GM12878 (cell line): ENCODE data around the gene DDC. TPM values are rescaled to one million over a fixed set of nuclear protein-coding genes. Genes with fewer than 3 reads are reported as not detected.

Source experiments
- ATAC-seq: fragments of 200-7000 bp; cut with Tn5 transposase; 3 replicates; pipeline ENCODE4 v1.9.1; 2020; ENCODE audit warnings: mild to moderate bottlenecking, moderate library complexity
- BruUV-seq: library from RNA; stranded (reverse); fragments of 400-500 nt; replicated peaks from 2 replicates; lab custom pipeline; 2021; lab: Mats Ljungman, UMichigan
- CTCF ChIA-PET: fragments of 300-600 bp; sonication (Branson Sonifier 250); formaldehyde crosslinking; extraction: SDS; loops from one replicate; lab custom pipeline; 2021; ENCODE audit warnings: inconsistent platforms; lab: Yijun Ruan, JAX
- POLR2A ChIA-PET: fragments of 350-600 bp; formaldehyde crosslinking; extraction: SDS; loops from one replicate; lab custom pipeline; 2021; ENCODE audit warnings: inconsistent platforms; lab: Charles Lee
- RAD21 ChIA-PET: fragments of 300-600 bp; sonication (Branson Sonifier 250); formaldehyde crosslinking; loops from one replicate; lab custom pipeline; 2023; ENCODE audit warnings: antibody characterized with exemption; ENCODE audit not compliant: unreplicated experiment; lab: Charles Lee
- SMC1A ChIA-PET: fragments of 300-600 bp; sonication (Branson Sonifier 250); formaldehyde crosslinking; loops from one replicate; lab custom pipeline; 2023; ENCODE audit not compliant: unreplicated experiment, uncharacterized antibody; lab: Charles Lee
- DNase-seq: peaks from one replicate; pipeline ENCODE4 v3.0.0-alpha.2; 2011; ENCODE audit warnings: low read depth, low spot score
- FAIRE-seq: peaks from 3 replicates; lab custom pipeline; 2011; peaks lifted over from hg19 to GRCh38; lab: Jason Lieb, UNC
- H2AFZ ChIP-seq: 2 replicates; pipeline ENCODE4 v1.6.0; 2011; ENCODE audit warnings: low read depth, low read length, control low read depth; ENCODE audit not compliant: control insufficient read depth
- H3K27ac ChIP-seq: 2 replicates; pipeline ENCODE4 v1.5.1; 2011; ENCODE audit warnings: control low read depth; ENCODE audit not compliant: control insufficient read depth, insufficient read depth
- H3K27me3 ChIP-seq, 2 experiments: replicated peaks in 1 of 2; 2 replicates each; pipeline versions ENCODE4 v1.6.0 to v1.6.1; 2011; ENCODE audit warnings: low read length in 1 of 2; ENCODE audit not compliant: control insufficient read depth in 2 of 2, insufficient read depth in 2 of 2
- H3K36me3 ChIP-seq, 2 experiments: 2 replicates each; pipeline ENCODE4 v1.5.1; 2011; ENCODE audit warnings: low read length in 1 of 2; ENCODE audit not compliant: control insufficient read depth in 2 of 2, insufficient read depth in 2 of 2
- H3K4me1 ChIP-seq: 2 replicates; pipeline ENCODE4 v1.6.1; 2011; ENCODE audit warnings: mild to moderate bottlenecking, low read length, moderate library complexity, mixed read lengths; ENCODE audit not compliant: control insufficient read depth, insufficient read depth
- H3K4me2 ChIP-seq: 2 replicates; pipeline ENCODE4 v1.6.0; 2011; ENCODE audit warnings: control low read depth; ENCODE audit not compliant: control insufficient read depth, insufficient read depth
- H3K4me3 ChIP-seq: fragments of 200-600 bp; sonication (generic); 2 replicates; pipeline ENCODE4 v1.5.1; 2016
- H3K79me2 ChIP-seq: 2 replicates; pipeline ENCODE4 v1.6.0; 2011; ENCODE audit warnings: low read length; ENCODE audit not compliant: control insufficient read depth, insufficient read depth
- H3K9ac ChIP-seq: 2 replicates; pipeline ENCODE4 v1.8.0; 2011; ENCODE audit warnings: low read length, control low read depth, mixed read lengths; ENCODE audit not compliant: control insufficient read depth, insufficient read depth
- H3K9me3 ChIP-seq: replicated peaks from 3 replicates; pipeline ENCODE4 v1.5.1; 2011; ENCODE audit warnings: mild to moderate bottlenecking, low read length; ENCODE audit not compliant: control insufficient read depth, insufficient read depth
- H4K20me1 ChIP-seq: 2 replicates; pipeline ENCODE4 v1.6.0; 2011; ENCODE audit not compliant: control insufficient read depth, insufficient read depth
- CEBPZ ChIP-seq: fragments of 150-350 bp; IDR thresholded peaks from 2 replicates; pipeline ENCODE4 v1.6.1; 2016; ENCODE audit warnings: low read depth, low read length
- EED ChIP-seq: sonication (generic); IDR thresholded peaks from 2 replicates; pipeline ENCODE4 v1.6.1; 2016; ENCODE audit warnings: antibody characterized with exemption, low read depth
- EGR1 ChIP-seq, 2 experiments: IDR thresholded peaks; 1 replicate in 1 of 2; 2 replicates in 1 of 2; pipeline ENCODE4 v1.6.1; 2011 to 2012; ENCODE audit warnings: low read depth in 2 of 2, low read length in 2 of 2, borderline replicate concordance in 1 of 2, mild to moderate bottlenecking in 1 of 2, moderate library complexity in 1 of 2
- GATAD2B ChIP-seq: fragments of 450-650 bp; conservative IDR thresholded peaks from 2 replicates; pipeline ENCODE4 v1.6.1; 2017; ENCODE audit warnings: low read depth, mild to moderate bottlenecking, moderate library complexity
- PAX8 ChIP-seq: fragments of 450-650 bp; IDR thresholded peaks from 2 replicates; pipeline ENCODE4 v1.6.1; 2017; ENCODE audit warnings: mild to moderate bottlenecking, moderate library complexity
- PKNOX1 ChIP-seq: fragments of 450-650 bp; IDR thresholded peaks from 2 replicates; pipeline ENCODE4 v1.6.1; 2016; ENCODE audit warnings: mild to moderate bottlenecking
- POLR2A ChIP-seq: IDR thresholded peaks from 2 replicates; pipeline ENCODE4 v1.6.1; 2011; ENCODE audit warnings: low read depth, mild to moderate bottlenecking, low read length
- POLR2AphosphoS5 ChIP-seq: IDR thresholded peaks from 2 replicates; pipeline ENCODE4 v1.6.1; 2011; ENCODE audit warnings: mild to moderate bottlenecking, low read length, inconsistent platforms
- SKIL ChIP-seq: fragments of 450-650 bp; IDR thresholded peaks from 2 replicates; pipeline ENCODE4 v1.6.1; 2017; ENCODE audit warnings: mild to moderate bottlenecking, low read depth, inconsistent platforms; ENCODE audit not compliant: poor library complexity, severe bottlenecking
- SMARCA5 ChIP-seq: fragments of 450-650 bp; IDR thresholded peaks from 2 replicates; pipeline ENCODE4 v1.6.1; 2017; ENCODE audit warnings: mild to moderate bottlenecking
- SREBF2 ChIP-seq: IDR thresholded peaks from 2 replicates; pipeline ENCODE4 v1.6.1; 2012; ENCODE audit warnings: mild to moderate bottlenecking, low read length
- WRNIP1 ChIP-seq: IDR thresholded peaks from 2 replicates; pipeline ENCODE4 v1.6.1; 2011; ENCODE audit warnings: low read depth, low read length, improper control_type of control experiment, borderline replicate concordance
- YBX1 ChIP-seq: fragments of 450-650 bp; IDR thresholded peaks from 2 replicates; pipeline ENCODE4 v1.6.1; 2016; ENCODE audit warnings: antibody characterized with exemption
- ZNF207 ChIP-seq: fragments of 450-650 bp; IDR thresholded peaks from 2 replicates; pipeline ENCODE4 v1.6.1; 2014; ENCODE audit warnings: antibody characterized with exemption, mild to moderate bottlenecking, borderline replicate concordance
- whole genome bisulfite sequencing: methylation state at CpG from one replicate; pipeline ENCODE4 v1.1.6; 2016; ENCODE audit warnings: low lambda C conversion rate; ENCODE audit not compliant: insufficient replicate concordance, insufficient coverage; ENCODE audit errors: missing lambda C conversion rate; 5-methylcytosine and 5-hydroxymethylcytosine counted together
- in situ Hi-C: fragments of 300-500 bp; cut with MboI; formaldehyde crosslinking; loops from 9 replicates; pipeline ENCODE4 v1.14.3; 2018; ENCODE audit warnings: mixed read lengths
- intact Hi-C: fragments of 100-400 bp; cut with micrococcal nuclease; formaldehyde crosslinking; loops from one replicate; pipeline ENCODE4 v1.14.2; 2022; ENCODE audit not compliant: unreplicated experiment
- polyA plus RNA-seq, 11 experiments: library from polyadenylated mRNA; depleted of rRNA in 4 of 11; unstranded in 6 of 11; stranded (reverse) in 5 of 11; fragments of >200 nt; fragmentation: Nextera tagmentation in 4 of 11; fragmentation: Illumina TruSeq in 1 of 11; extraction: Ambion mirVana in 4 of 11; extraction: Trizol in 1 of 11; gene quantifications; 1 replicate in 1 of 11; 2 replicates in 10 of 11; pipeline versions ENCODE4 v1.2.1 to v1.2.3, GENCODE V29; 2011 to 2016; ENCODE audit warnings: inconsistent platforms in 2 of 11, missing spikeins in 2 of 11, low read depth in 1 of 11
- total RNA-seq, 4 experiments: library from RNA; depleted of rRNA in 3 of 4; stranded (reverse); fragments of >200 nt in 3 of 4; fragmentation: Illumina TruSeq in 1 of 4; extraction: Trizol in 1 of 4; gene quantifications; 2 replicates each; pipeline versions ENCODE4 v1.2.1 to v1.2.3, GENCODE V29; 2013 to 2021
- TF ChIP-seq, protein P1 (sequence below): fragments of 450-650 bp; IDR thresholded peaks from 2 replicates; pipeline ENCODE4 v1.6.1; 2017; ENCODE audit warnings: borderline replicate concordance

Gene DDC
- total and polyA plus RNA-seq, 10 of the 15 experiments (the other 5 are each of a cell fraction or from before 2014, with no cell fraction given) = not detected

DNA sequence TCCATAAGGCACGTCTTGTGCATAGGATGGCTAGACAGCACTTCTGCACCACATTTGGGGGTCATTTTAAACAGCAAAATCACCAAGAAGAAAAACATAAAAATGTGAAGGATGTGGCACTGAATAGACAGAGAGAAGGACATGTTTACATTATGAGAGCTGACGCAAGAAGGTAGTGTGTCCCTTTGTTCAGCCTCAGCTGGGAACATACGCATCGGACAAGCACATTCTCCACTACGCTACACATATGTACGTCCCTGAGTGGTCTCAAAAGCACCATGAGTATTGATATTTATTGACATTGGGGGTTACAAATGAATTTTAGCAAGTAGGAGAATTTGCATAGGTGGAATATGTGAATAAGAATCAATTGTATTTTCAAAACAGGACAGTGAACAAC is 20.2 kb downstream of the DDC start:
- Histone ChIP-seq H3K4me2 (no peak overlapping the region), H3K27ac (no peak overlapping the region), H3K9me3 (no peaks in the 10 kb centered on the region), H3K9ac (no peak overlapping the region), H3K4me1 (no peaks in the 10 kb centered on the region), H2AFZ (no peak overlapping the region), H3K27me3 (peaks cover 0 to 1% of the 10 kb centered on the region in 2 experiments; a peak in 1 of 4 replicates), H3K4me3 (no peak overlapping the region), H3K36me3 (no peaks in the 10 kb centered on the region), H4K20me1 (no peaks in the 10 kb centered on the region), H3K79me2 (no peaks in the 10 kb centered on the region)
- CTCF ChIA-PET = no interaction called here
- POLR2A ChIA-PET = no interaction called here
- WGBS = 47% methylated on average over 6 of the region's 6 CpGs
- RAD21 ChIA-PET = no interaction called here
- SMC1A ChIA-PET = no interaction called here
- in situ Hi-C loops (no loop called here), intact Hi-C loops (no loop called here)
- no peak for DNase-seq
- no TSS peak for BruUV-seq
- ATAC-seq = no peak
- FAIRE-seq = no peak
- no peak for TF ChIP-seq POLR2AphosphoS5
- TF ChIP-seq SKIL = no peak
- no peak for TF ChIP-seq CEBPZ
- TF ChIP-seq SMARCA5 = no peak
- no peak for TF ChIP-seq GATAD2B
- no peak for TF ChIP-seq WRNIP1
- no peak for TF ChIP-seq PKNOX1
- no peak for TF ChIP-seq SREBF2
- TF ChIP-seq PAX8 = no peak
- TF ChIP-seq EGR1 (IDR thresholded peaks at IDR 0.05; ENCODE audit: borderline replicate concordance in 1 of 2, low read depth in 2 of 2, low read length in 2 of 2) = no peak
- TF ChIP-seq ZNF207 = no peak
- TF ChIP-seq EED = no peak
- TF ChIP-seq POLR2A = no peak
- TF ChIP-seq, protein P1, sequence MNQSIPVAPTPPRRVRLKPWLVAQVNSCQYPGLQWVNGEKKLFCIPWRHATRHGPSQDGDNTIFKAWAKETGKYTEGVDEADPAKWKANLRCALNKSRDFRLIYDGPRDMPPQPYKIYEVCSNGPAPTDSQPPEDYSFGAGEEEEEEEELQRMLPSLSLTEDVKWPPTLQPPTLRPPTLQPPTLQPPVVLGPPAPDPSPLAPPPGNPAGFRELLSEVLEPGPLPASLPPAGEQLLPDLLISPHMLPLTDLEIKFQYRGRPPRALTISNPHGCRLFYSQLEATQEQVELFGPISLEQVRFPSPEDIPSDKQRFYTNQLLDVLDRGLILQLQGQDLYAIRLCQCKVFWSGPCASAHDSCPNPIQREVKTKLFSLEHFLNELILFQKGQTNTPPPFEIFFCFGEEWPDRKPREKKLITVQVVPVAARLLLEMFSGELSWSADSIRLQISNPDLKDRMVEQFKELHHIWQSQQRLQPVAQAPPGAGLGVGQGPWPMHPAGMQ = no peak
- no peak for TF ChIP-seq YBX1
